ENCODE results near the gene PRKCA. TPM values are rescaled to one million over a fixed set of nuclear protein-coding genes. Genes with fewer than 3 reads are reported as not detected.

The PRKCA gene
- total RNA-seq, 3 donors from 2014 or later (not counting 1 experiment from before 2014, with no cell fraction given): 19.6 to 29.0 (median 20.4) TPM

DNA sequence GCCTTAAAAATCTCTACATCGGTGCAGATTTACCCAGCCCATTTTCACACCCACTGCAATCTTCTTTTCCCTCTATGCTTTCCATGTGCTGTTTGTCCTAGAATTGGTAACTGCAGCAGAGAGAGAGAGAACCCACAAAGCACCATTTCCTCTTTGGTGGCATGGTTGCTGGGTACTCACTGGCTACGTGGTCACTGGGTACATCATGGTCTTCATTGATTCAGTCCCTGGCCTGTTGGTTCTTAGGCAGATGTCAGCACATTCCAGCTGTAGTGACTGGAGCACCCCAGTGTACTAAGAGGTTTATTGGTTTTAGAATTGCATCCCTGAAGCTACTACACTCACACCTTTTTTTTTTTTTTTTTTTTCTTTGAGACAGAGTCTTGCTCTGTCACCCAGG is 376.4 kb downstream of the PRKCA start:
- no peaks in the 10 kb centered on the region for H3K36me3 Mint-ChIP-seq
- H3K27me3 ChIP-seq (ENCODE audit: control insufficient read depth, insufficient read depth, low read length): no peaks in the 10 kb centered on the region
- no peak overlapping the region for H3K4me3 Mint-ChIP-seq
- peaks cover 5% of the 10 kb centered on the region for H3K9me3 ChIP-seq (ENCODE audit: control insufficient read depth, insufficient read depth, low read length)
- DNase-seq (no peak), ATAC-seq (peak in 1 of 3 donors; percentile 21)
- H3K9me3 Mint-ChIP-seq: peaks cover 0 to 4% of the 10 kb centered on the region in 2 donors
- H3K4me1 ChIP-seq (ENCODE audit: control insufficient read depth, insufficient read depth, low read length): peaks cover 35% of the 10 kb centered on the region
- TF ChIP-seq, protein P1, sequence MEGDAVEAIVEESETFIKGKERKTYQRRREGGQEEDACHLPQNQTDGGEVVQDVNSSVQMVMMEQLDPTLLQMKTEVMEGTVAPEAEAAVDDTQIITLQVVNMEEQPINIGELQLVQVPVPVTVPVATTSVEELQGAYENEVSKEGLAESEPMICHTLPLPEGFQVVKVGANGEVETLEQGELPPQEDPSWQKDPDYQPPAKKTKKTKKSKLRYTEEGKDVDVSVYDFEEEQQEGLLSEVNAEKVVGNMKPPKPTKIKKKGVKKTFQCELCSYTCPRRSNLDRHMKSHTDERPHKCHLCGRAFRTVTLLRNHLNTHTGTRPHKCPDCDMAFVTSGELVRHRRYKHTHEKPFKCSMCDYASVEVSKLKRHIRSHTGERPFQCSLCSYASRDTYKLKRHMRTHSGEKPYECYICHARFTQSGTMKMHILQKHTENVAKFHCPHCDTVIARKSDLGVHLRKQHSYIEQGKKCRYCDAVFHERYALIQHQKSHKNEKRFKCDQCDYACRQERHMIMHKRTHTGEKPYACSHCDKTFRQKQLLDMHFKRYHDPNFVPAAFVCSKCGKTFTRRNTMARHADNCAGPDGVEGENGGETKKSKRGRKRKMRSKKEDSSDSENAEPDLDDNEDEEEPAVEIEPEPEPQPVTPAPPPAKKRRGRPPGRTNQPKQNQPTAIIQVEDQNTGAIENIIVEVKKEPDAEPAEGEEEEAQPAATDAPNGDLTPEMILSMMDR (IDR thresholded peaks at IDR 0.05): no peak
- no peak overlapping the region for H3K27ac ChIP-seq (ENCODE audit: low read length)
- H3K27me3 Mint-ChIP-seq (ENCODE audit: low read depth in 2 of 2): no peaks in the 10 kb centered on the region
- peak overlapping the region in 1 of 2 donors; percentile 36 for H3K27ac Mint-ChIP-seq
- H3K4me3 ChIP-seq (ENCODE audit: low read length): no peak overlapping the region
- 19% methylated on average over 2 of the region's 2 CpGs for WGBS (ENCODE audit: insufficient coverage)
- intact Hi-C loops (cut with micrococcal nuclease): no loop called here
- H3K36me3 ChIP-seq (ENCODE audit: control insufficient read depth, insufficient read depth, low read length): no peaks in the 10 kb centered on the region
- peaks cover 29 to 32% of the 10 kb centered on the region in 2 donors for H3K4me1 Mint-ChIP-seq

DNA sequence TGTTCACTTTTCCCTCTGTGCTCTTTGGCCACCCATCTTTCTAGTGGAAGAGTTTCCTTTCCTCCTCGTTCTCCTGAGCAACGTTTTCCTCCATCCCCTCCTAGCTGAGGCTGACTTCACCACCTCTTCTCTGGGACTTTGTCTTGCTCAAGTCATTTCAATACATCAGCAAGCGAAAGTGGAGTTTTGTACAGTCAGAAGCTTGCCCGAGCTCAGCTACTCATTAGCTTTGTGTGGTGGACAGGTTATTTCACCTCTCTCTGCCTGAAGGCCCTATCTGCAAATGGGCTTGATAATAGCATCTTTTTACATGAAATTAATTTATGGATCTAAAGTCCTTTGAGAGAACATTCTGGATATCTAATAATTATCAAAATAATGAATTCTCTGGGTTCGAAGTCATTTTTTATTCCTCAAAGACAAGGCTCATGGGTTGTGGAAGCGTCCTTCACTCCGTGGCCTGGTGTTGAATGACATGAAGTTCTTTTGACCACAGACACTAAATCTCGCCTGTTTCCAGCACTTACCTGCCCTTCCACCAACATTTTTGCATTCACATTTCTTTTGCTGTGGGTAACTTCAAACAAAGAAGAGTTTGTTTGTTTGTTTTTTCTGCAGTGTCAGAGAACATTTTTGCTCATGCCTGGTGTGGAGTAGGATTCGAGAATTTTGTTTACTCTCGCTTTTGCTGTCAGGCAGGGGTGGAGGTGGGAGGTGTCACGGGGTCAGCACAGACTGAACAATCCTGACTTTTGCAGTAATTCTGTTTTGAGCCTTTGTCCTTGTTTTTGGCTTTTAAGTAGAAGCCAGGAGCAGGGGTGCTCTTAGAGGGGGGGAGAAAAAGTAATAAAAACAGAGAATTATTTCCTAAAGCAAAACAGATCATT is 377.5 kb downstream of the PRKCA start:
- H3K27ac Mint-ChIP-seq: peak overlapping the region in 1 of 2 donors; percentile 29
- no peaks in the 10 kb centered on the region for H3K36me3 Mint-ChIP-seq
- H3K9me3 Mint-ChIP-seq: peaks cover 0 to 4% of the 10 kb centered on the region in 2 donors
- intact Hi-C loops (cut with micrococcal nuclease): no loop called here
- TF ChIP-seq, protein P1 (IDR thresholded peaks at IDR 0.05): no peak
- H3K27ac ChIP-seq (ENCODE audit: low read length): no peak overlapping the region
- H3K4me1 Mint-ChIP-seq: peaks cover 23 to 26% of the 10 kb centered on the region in 2 donors
- 89% methylated on average over 11 of the region's 11 CpGs for WGBS (ENCODE audit: insufficient coverage)
- H3K9me3 ChIP-seq (ENCODE audit: control insufficient read depth, insufficient read depth, low read length): peaks cover 5% of the 10 kb centered on the region
- H3K36me3 ChIP-seq (ENCODE audit: control insufficient read depth, insufficient read depth, low read length): no peaks in the 10 kb centered on the region
- H3K27me3 ChIP-seq (ENCODE audit: control insufficient read depth, insufficient read depth, low read length): no peaks in the 10 kb centered on the region
- H3K27me3 Mint-ChIP-seq (ENCODE audit: low read depth in 2 of 2): no peaks in the 10 kb centered on the region
- ATAC-seq (no peak), DNase-seq (no peak)
- H3K4me3 Mint-ChIP-seq: no peak overlapping the region
- H3K4me3 ChIP-seq (ENCODE audit: low read length): no peak overlapping the region
- peaks cover 25% of the 10 kb centered on the region for H3K4me1 ChIP-seq (ENCODE audit: control insufficient read depth, insufficient read depth, low read length)

DNA sequence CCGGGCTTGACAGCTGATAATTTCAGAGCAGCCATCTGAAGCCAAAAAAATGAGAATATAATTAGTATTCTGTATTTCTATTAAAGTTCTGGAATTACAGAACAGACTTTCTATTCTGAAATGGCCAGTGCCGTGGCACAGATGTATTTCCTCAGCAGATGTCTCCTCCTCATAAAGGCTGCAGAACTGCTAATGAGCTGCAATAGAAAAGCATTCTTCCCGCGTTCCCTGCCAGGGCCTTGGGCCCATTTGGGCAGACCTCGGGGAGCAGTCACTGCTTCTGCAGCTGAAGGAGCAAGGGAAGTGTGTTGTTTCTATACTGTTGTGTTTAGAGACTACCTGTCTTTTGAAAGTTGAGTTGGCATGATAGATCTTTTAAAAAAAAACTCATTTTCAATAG is 379.9 kb downstream of the PRKCA start:
- H3K27me3 ChIP-seq (ENCODE audit: control insufficient read depth, insufficient read depth, low read length): no peaks in the 10 kb centered on the region
- Mint-ChIP-seq H3K27ac (no peak overlapping the region), H3K4me1 (peaks cover 23 to 26% of the 10 kb centered on the region in 2 donors), H3K36me3 (no peaks in the 10 kb centered on the region), H3K27me3 (ENCODE audit: low read depth in 2 of 2) (no peaks in the 10 kb centered on the region), H3K9me3 (peaks cover 0 to 4% of the 10 kb centered on the region in 2 donors), H3K4me3 (no peak overlapping the region)
- no peak for ATAC-seq
- H3K4me1 ChIP-seq (ENCODE audit: control insufficient read depth, insufficient read depth, low read length): peaks cover 20% of the 10 kb centered on the region
- no peak for DNase-seq
- no peak overlapping the region for H3K4me3 ChIP-seq (ENCODE audit: low read length)
- no peak overlapping the region for H3K27ac ChIP-seq (ENCODE audit: low read length)
- intact Hi-C loops (cut with micrococcal nuclease): no loop called here
- 89% methylated on average over 4 of the region's 5 CpGs for WGBS (ENCODE audit: insufficient coverage)
- TF ChIP-seq, protein P1 (IDR thresholded peaks at IDR 0.05): no peak
- H3K9me3 ChIP-seq (ENCODE audit: control insufficient read depth, insufficient read depth, low read length): peaks cover 5% of the 10 kb centered on the region
- no peaks in the 10 kb centered on the region for H3K36me3 ChIP-seq (ENCODE audit: control insufficient read depth, insufficient read depth, low read length)
